GM21381 (cell line): Measurements from ENCODE around the gene TAGAP.
A peak's percentile ranks its signal among the peaks of the same experiment; 100 is the strongest.

Source experiments
- ATAC-seq: cut with Tn5 transposase; IDR thresholded peaks from one replicate; pipeline ENCODE4 v1.9.1; 2021; ENCODE audit warnings: mild to moderate bottlenecking, moderate library complexity; ENCODE audit not compliant: unreplicated experiment

TAGAP gene

DNA sequence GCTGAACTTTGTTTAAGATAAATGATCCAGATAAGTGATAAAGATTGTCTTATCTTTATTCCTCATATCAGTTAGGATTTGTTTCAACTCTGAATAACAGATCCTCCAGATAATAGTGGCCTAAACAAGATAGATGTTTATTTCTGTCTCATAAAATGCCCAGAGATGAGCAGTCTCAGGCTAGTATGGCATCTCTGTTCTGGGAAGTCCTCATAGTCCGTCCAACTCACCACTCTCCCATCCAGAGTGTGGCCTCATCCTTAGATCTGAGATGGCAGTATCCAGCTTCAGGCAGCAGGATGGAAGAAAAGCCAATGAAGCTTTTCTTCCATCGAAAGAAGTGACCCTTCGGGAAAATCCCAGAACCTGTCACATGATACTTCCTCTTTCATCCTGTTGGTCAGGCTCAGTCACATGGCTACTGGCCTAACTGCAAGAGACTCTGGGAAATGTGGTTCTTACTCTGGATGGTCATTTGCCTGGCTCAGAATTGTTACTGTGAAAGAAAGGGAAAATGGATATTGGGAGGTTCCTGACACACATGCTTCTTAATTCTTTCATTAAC lies 29.4 kb upstream of the TAGAP start:
- no peak for ATAC-seq

DNA sequence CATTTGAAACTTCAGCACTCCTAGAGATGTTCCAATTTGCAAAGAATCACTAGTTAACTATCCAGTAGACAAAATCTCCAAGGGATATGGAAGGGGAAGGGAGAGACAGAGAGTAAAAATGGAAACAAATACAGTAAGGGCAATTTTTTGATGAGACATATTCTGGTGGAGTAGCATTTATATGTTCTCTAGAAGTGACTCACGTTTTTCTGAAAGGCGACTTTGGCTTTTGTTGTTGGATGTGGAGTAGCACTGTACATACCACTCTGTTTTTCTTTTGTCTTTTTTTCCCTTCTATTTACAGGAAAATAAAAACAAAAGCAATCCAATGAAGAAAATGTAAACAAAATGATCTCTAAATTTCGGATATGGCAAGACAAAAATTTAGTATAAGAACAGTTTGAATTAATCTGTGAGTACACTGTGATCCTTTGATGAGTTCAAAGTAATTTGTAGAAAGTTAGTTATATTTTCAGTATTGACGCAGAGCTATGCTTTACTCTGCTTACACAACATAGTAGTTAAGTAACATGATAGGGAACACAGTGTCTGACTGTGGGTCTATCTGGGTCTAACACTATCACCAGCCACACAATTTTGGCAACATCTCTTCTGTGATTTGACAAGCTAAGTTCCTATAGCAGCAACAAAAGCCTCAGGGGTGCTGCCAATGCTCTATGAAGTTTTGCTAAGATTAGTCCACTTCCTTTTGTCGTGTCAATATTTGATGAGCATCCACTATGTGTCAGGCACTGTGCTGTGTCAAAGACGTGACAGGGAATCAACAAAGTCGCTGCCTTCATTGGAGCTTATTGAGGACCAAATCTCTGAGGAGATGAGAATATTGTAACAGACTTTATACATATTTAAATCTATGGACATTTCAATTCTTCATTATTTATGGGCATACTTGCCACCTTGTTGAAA lies 27.3 kb upstream of the TAGAP start:
- ATAC-seq, result no peak

DNA sequence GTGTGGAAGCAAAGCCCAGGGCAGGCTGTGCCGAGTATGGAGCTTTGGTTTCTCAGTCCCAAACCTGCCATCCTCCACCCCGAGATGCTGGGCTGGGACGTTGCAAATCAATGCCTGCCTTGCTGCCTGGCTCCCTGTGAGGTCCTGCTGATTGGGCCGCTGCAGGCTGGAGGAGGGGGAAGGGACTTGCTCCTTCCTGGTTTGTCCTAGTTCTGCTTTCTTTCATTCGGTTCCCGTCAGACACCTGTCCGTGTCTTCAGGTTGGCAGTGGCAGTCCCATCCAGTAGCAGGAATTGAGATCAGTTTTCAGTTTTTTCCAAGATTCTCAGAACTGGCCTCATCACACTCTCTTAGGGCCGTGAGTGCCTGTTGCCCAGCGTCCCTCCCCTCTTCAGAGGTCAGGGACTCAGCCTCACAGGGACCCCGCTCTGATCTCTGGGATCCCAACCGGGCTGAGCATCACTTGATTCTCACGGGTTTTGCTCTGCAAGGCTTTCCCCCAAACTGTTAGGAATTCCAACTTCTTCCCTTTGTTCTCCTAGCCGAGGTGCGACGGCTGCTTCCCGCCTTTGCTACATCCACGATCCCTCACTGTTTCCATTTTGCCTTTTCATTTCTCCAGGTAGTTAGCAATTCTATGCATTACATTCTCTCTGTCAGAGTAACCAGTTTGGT lies 24.2 kb upstream of the TAGAP start:
- no peak for ATAC-seq

DNA sequence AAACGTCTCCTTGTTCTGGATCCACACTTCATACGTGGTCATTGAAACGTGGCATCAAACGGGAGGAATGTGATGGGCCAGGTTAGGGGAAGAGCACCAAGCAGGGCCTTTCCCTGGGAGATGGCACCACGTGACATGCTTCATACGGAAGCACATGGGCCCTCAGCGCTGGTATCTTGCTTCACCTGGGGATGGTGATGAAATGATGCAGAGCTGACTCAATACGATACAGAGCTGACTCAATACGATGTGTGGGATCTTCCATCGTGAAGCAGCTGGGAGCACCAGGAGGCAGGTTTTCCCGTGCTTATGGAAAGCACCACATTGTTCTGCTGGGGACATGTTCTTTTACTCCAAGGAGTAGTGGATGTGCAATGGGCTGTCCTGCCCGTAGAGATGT lies 22.5 kb upstream of the TAGAP start:
- ATAC-seq, result no peak

DNA sequence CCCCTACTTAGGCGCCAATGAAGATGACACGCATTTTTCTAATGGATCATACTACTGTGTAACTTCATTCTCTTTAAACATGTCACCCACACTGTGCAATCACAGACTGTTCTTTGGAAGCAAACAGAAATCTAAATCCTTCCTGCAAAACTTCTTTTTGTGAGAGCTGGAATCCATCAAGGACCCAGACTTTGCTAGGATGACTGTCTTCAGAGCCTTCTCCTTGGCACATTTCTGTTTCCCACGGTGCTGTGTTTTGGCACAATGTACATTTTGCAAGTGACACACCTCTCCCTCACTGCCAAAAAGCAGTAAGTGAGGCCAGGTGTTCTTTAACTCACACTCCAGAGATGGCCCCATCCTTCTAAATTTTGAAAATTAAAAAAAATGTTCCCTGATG lies 21.7 kb upstream of the TAGAP start:
- ATAC-seq, result no peak

DNA sequence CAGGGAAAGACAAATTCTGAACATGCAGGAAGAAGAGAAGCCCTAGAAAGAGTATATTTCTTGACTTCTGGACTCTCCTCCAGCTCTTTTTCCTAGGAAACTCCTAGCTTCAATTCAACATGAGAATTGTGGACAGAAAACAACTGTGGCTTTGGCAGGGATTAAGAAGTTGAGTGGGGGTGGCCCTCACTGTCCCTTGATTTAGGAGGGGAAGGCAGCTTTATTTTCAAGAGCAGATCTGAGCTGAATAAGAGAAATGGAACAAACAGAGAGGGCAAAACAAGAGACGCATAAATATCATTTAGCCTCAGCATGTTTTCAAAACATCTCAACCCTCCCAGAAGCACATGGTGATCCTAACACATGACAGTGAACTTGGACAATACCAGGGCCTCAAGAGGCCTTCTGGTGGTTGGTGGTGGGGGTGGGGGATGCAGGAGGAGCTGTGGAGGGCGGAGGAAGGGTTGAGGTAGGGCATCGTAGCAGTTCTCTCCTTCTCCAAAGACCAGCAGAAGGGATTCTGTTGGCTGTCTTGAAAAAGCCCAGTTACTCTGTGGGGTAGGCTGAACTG lies 21.1 kb upstream of the TAGAP start:
- ATAC-seq, result no peak

DNA sequence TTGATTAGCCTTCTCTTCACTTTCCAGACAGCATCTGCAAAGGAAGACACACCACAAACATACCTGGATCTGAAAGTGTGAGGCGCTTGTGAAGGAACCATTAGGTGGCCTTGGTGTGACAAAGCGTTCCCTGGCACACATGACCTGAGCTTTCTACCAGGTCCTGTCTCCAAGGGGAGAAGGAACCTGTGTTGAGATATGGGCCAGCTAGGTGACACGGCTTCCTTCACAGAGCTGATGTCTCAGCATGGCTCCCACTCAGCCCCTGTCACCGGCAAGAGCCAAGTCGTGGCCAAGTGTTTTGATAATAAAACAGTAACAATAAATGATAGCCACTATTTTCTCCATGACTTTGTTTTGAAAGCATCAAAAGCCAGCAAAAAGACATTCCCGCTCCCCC lies 20.3 kb upstream of the TAGAP start:
- no peak for ATAC-seq

DNA sequence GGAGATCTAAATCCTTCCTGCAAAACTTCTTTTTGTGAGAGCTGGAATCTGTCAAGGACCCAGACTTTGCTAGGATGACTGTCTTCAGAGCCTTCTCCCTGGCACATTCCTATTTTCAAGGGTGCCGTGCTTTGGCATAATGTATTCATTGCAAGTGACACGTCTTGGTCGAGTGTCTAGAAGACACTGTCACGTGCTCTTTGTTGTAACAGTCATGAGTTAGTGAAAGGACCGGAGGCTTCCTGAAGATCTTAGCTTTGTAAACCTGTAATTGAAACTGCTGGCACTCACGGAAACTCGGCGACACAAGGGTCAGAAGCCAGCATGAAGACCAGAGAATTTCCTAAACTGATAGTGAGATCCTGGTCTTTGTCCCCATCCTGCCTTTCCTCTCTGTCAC lies 19.7 kb upstream of the TAGAP start:
- no peak for ATAC-seq

DNA sequence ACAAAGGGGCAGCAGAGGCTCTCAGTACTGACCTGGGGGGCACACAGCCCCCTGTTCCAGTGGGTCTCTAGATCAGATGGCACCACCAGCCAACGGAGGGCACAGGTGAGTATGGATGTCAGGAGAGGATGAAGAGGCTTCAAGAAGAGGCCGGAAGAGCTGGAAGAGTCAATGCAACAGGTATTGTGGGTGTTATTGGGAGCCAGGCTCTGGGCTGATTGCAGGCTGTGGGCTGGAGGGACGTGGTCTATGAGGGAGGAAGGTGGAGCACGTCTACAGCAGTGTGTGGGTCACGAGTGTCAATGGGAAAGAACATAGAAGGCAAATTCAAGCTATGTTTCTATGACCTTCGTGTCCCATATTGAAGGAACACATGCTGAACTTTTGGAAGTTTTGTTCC lies 18.8 kb upstream of the TAGAP start:
- ATAC-seq, result no peak

DNA sequence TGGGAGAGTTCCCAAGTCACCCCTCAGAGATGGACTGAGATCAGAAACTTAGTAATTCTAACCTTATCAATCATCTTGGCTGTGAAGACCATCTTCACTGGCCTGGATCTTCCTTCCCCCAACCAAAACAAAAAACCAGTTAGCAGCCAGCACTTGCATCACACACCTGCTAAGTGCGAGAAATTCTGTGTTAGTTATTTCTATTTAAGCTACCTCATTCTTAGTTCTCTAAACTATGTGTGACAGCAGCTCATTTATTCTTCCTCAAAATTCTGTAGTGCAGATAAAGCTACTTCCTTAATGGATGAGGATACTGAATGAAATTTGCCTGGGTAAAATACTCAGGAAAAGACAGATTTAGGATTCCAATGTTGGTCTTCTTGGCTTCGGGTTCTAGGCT lies 18.2 kb upstream of the TAGAP start:
- ATAC-seq, result no peak

DNA sequence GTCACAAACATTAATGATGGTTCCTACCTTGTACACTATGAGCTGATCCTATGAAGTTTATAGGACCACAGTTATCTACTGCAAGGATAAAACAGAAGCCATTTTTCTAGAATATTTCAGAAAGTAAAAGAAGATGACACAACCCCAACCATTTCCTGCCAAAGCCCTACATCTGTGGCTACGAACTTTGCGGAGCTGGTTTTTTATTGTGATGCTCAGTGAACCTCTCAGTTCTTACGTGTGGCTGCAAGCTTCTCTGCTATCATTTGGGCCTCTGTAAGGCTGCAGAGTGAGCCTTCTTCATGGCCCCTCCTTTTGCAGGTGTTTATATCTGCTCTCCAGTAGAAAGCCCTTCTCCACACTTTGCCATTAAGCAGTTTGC lies 17.8 kb upstream of the TAGAP start:
- ATAC-seq, result peak; percentile 66

DNA sequence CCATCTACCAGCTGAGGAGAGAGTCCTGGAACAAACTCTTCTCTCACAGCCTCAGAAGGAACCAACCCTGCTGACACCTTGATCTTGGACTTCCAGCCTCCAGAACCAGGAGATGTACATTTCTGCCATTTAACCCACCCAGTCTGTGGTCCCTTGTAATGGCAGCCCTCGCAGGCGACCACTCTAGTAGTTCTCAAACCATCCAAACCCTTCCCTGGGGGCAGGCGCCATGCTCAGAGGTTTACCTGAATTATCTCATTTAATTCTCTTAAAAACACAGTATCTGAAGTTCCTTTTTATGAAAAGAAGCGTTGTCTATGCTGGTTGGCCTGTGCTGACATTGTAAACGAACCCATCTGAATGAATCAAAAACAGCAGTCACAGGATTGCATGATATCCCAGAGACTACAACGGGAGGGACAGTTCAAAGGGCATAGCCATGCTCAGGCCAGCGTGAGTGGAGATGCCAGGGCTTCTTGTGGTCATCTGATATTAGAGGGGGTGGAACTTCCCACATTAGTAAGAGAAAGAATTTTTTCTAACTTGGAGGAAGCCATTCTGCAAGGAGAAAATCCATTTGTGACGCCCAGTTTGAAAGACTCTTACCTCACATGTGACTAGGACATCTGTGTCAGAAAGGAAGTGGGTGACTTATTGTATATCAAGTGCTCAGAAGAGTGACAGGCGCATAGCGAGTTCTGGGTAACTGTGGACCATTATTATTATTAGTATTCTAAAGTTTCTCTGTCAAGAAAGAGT lies 17.2 kb upstream of the TAGAP start:
- ATAC-seq, result peak; percentile 55

DNA sequence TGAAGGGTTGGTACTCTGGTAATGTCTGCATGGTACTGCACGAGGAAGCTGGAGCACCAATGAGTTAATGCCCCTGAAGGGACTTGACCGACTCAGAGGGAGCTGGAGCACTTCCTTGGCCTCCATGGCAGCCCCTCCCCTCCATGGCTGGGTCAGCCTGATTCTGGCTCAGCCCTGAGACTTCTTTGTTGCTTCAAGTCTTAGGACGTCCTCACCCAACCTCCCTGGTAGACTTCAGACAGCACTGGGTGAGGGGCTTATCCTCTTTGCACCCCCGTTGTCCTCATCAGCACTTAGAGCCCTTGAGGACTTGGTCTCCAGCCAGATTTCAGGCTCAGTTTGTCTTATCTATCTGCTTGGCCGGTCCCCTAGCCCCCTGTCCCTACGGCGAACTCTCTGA lies 16.4 kb upstream of the TAGAP start:
- no peak for ATAC-seq

DNA sequence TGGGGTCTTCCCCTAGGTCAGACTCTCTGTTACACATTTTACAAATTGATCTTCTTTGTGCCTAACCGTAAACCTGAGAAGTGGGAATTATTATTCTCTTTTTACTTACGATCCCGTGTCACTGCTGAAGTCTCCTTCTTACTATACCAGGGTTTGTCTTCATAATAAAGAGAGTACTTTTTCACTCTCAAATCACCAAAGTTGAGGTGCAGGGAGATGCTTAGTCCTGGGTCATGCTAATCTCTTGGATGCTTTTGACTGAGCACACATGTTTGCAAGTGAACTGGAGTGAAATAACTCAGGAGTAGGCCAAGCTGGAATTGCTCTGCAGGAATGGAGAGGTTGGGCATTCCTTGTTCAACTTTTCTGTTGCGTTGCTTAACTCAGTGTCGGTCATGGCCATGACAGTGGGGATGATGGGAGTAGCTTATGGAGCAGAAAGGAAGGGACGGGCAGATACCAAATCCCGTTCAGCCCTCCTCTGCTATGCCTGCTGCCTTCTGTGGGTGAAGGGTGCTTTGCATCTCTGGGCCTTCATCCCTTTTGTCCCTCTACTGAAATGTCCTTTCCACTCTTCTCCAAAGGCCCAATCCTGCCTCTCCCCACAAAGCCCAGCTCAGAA lies 15.2 kb upstream of the TAGAP start:
- no peak for ATAC-seq

DNA sequence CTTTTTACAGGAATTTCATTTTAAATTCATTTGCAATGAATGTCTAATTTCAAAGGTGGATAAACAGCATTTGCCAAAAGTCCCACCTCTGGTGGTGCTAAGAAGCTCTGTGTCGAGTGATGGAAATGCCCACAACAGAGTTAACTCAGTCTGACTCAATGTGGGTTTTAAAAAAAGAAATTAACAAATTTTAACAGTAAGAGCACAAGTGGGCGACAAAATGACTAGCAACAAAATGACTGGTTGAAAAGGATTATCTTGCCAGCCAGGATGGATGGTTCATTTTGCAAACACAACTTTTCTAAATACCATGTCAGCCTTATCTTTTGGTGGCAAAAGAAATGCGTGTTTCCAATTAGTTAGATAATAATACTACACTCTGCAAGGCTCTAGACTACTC lies 14.3 kb upstream of the TAGAP start:
- ATAC-seq, result no peak

DNA sequence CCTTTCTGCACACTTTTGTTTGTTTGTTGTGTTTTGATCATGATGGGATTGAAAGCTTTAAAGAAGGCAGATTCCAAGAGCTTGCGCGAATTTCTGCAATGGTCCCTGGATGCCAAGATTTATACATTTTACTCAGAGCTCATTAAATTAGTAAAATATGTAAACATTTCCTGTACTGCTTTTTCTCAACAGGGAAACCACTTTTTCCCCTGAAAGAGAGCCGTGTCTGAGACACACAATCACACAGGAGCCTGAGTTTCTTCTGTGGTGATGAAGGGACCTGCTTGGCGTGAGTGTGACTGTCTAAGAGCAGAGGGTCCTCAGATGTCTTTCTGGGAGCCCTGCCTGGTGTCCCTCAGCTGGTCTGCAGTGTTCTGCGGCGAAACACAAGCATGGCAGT lies 12.1 kb upstream of the TAGAP start:
- no peak for ATAC-seq

DNA sequence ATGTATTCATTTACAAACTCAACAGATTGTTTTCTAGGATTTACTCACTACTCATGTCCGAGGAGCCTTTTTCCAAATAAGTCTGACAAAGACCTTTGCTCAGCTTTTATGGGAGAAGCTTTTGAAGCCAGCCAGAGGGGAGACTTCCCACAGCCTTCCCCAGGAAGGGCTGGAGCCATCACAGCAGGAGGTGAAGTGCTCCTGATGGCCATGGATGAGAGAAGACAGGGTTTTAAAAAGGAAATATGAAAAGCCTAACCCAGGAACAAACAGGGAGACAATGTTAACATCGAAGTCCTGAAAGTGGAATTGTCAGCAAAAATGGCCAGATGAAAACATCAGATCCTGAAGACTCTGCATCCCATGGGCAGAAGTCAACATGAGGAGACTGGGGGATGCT lies 11.6 kb upstream of the TAGAP start:
- no peak for ATAC-seq

DNA sequence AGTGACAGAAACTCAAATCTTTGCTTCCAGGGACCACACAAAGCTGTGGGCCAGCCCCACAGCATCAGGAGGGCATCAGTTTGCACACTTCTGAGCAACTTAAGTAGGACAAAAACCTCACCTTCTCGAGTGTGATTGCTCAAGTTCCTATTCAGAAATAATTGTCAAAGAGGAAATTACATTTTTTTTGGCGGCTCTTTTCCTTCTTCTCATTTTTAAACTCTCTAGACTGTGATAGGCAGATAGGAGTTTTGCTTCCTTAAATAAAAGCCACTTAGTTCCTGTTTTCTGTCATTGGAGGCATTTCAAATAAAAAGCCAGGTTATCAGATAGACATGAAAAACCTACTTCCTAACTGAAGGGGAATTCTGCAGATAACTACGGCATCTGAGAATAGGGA lies 11.2 kb upstream of the TAGAP start:
- no peak for ATAC-seq

DNA sequence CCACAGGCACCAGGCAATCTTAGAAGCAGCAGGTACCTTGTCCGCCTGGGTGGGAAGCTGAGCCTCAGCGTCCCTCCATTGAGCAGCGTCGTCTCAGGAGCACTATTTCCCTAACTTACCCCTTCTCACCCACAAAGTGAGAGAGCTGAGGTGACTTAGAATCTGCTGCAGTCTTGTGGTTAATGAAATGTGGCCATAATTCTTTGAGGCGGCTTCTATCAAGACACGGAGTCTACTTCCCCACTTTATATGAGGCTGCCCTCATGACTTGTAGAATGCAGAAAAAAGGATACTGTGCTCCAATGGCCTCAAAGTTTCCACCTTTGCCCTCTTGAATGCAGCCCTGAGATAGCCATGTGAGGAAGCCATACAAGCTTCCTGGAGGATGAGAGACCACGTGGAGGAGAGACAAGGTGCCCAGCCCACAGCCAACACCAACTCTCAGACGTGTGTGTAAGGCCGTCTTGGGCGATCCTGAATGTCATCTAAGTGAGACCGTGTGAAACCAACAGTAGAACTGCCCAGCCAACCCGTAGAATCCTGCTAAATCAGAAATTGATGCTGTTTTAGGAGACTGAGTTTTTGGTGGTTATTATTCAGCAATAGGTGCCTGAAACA lies 9.1 kb upstream of the TAGAP start:
- ATAC-seq, result no peak

DNA sequence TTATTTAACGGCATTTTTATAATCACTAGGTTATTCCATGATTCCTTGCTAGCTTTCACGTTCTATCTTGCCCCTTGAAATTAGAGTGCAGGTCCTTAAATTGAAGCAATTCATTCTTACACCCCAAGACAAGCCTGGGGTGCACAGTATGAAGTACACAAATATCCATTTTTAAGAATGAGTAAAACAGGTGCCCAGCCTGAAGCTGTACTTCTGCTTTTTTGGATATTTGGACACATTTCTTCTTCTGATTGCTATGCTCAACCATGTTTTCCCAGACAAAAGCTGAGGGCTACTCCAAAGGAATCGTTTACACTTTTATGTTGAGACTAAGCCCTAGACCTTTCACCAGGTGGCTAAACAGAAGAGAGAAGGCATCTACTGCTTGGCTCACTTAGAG lies 7.9 kb upstream of the TAGAP start:
- no peak for ATAC-seq
